ENCODE data around the gene PIGZ.

PIGZ gene

DNA sequence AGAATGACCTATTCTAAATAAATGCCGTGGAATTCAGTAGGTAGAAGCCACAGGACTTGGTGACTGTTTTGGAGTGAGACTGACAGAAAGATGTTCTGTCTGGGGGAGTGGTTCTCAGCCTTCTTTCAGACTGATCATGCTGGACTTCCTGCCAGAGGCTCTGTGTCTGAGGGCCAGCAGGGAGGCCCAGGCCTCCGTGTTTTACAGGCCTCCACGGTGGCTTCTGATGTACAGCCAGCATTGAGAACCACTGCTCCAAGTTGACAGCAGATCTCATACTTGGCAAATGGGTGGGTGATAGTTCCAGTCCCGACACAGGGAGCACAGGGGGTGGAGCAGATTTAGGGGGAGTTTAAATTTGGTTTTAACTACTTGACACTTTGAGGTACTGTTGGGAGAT is 6.7 kb upstream of the PIGZ start:
- no peak for DNase-seq (ENCODE audit: low read depth)
- H3K4me3 ChIP-seq (ENCODE audit: low read depth, low read length) = no peak overlapping the region
- TF ChIP-seq, protein P1, sequence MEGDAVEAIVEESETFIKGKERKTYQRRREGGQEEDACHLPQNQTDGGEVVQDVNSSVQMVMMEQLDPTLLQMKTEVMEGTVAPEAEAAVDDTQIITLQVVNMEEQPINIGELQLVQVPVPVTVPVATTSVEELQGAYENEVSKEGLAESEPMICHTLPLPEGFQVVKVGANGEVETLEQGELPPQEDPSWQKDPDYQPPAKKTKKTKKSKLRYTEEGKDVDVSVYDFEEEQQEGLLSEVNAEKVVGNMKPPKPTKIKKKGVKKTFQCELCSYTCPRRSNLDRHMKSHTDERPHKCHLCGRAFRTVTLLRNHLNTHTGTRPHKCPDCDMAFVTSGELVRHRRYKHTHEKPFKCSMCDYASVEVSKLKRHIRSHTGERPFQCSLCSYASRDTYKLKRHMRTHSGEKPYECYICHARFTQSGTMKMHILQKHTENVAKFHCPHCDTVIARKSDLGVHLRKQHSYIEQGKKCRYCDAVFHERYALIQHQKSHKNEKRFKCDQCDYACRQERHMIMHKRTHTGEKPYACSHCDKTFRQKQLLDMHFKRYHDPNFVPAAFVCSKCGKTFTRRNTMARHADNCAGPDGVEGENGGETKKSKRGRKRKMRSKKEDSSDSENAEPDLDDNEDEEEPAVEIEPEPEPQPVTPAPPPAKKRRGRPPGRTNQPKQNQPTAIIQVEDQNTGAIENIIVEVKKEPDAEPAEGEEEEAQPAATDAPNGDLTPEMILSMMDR (IDR thresholded peaks at IDR 0.05; ENCODE audit: insufficient read depth, low read depth, low read length, missing control alignments) = no peak

DNA sequence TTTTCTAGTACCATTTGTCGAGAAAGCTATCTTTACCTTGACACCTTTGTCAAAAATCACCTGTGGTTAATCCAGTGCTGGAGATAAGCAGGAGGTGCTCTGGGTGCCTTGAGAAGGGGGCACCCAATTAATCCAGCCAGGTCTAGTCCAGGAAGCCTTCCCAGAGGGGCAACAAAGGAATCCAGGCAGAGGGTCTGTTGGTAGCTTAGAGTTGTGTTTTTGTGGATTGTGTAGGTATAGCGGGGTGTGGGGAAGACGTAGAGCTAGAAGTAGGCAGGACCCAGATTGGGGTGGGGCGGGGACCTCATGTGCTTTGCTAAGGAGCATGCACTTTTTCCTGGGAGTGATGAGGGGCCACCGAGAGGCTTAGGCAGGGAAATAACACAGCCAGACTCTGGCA is 6.0 kb upstream of the PIGZ start:
- no peak overlapping the region for H3K4me3 ChIP-seq (ENCODE audit: low read depth, low read length)
- TF ChIP-seq, protein P1 (IDR thresholded peaks at IDR 0.05; ENCODE audit: insufficient read depth, low read depth, low read length, missing control alignments) = no peak
- no peak for DNase-seq (ENCODE audit: low read depth)

DNA sequence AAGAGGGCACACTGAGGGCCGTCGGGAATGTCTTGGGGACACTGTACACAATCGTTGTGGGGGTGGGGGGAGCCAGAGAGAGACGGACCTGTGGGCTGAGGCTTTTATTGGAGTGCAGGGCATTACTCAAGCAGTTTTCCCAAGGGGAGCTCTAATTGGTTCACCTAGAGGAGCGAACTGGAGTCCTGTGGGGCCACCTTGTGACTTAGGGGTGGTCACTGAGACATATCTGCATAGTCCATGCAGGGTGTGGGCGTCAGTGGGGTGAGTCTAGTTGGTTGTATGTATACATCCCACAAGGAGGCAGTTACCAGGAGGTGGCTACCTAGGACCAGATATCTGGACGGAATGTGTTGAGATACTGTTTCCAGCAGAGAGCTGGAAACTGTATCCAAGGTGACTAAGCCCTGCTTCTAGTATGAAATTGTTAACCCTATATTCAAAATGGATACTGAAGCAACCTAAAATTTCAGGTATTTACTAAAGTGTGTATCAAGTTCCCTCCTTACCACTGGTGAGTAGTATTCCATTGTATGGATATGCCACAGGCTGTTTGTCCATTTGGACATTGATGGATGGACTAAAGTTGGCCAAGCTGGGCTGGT is 2.6 kb upstream of the PIGZ start:
- H3K4me3 ChIP-seq (ENCODE audit: low read depth, low read length) = no peak overlapping the region
- DNase-seq (ENCODE audit: low read depth) = no peak
- TF ChIP-seq, protein P1 (IDR thresholded peaks at IDR 0.05; ENCODE audit: insufficient read depth, low read depth, low read length, missing control alignments) = no peak

DNA sequence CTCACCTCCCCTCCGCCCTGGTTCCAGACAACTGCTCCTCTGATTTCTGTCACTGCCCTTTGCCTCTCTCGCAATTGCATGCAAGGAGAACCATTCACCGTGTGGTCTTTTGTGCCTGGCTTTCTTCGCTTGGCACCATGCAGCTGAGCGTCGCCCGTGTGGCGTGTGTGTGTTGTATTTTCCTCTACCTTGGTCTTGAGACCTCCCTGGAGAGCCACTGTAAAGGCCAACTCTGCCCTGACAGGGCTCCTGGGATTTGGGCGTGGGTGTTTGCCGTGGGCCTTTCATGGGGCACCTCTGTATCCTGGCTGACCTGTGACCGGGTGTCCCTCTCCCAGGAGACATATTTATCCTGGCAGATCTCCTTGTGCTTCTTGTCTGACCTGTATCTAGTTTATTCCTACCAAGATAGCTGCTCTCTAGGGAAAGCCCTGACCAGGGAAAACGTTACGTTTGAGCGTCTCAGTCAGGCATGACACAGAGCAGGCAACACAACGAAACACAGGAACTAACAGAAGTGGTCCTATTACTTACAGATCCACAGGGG is 2.0 kb upstream of the PIGZ start:
- H3K4me3 ChIP-seq (ENCODE audit: low read depth, low read length) = no peak overlapping the region
- DNase-seq (ENCODE audit: low read depth) = no peak
- TF ChIP-seq, protein P1 (IDR thresholded peaks at IDR 0.05; ENCODE audit: insufficient read depth, low read depth, low read length, missing control alignments) = no peak

DNA sequence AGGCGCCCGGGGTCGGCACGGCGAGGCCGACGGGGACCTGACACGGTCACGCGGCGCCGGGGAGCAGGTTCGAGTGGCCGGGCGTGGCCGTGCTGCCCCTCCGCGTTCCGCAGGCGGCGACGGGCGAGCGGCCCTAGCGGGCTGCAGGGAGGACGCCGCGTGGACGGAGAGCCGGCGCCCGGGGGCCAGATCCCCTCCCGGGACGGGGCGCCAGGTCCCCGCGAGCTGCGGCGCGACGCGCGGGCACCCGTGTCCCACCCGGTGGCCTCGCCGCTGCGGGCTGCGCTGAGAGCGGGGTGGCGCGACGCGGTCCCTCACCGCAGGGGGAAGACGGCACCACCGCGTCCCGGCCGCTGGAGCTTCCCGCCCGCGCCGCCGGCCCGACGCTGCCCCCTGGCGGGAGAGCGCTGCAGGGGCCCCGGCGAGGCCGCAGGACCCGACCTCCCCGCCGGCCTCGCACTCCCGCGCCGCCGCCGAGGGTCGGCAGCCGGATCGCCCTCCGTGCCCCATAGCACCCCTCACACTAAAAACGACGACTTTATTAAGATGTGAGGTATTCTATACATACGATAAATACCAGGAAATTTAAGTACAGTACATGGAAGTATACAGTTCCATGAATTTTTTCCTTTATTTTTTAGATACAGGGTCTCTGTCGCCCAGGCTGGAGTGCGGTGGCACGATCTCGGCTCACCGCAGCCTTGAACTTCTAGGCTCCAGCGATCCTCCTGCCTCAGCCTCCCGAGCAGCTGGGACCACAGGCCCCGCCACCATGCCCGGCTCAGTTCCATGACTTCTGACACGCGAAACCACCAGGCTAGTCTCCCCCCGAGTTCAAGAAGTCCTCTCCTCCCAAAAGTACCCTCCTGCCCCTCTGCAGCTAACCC is 1.3 kb upstream of the PIGZ start:
- peak; percentile 80 for DNase-seq (ENCODE audit: low read depth)
- TF ChIP-seq, protein P1 (IDR thresholded peaks at IDR 0.05; ENCODE audit: insufficient read depth, low read depth, low read length, missing control alignments) = peak; percentile 82
- peak overlapping the region; percentile 81 for H3K4me3 ChIP-seq (ENCODE audit: low read depth, low read length)

DNA sequence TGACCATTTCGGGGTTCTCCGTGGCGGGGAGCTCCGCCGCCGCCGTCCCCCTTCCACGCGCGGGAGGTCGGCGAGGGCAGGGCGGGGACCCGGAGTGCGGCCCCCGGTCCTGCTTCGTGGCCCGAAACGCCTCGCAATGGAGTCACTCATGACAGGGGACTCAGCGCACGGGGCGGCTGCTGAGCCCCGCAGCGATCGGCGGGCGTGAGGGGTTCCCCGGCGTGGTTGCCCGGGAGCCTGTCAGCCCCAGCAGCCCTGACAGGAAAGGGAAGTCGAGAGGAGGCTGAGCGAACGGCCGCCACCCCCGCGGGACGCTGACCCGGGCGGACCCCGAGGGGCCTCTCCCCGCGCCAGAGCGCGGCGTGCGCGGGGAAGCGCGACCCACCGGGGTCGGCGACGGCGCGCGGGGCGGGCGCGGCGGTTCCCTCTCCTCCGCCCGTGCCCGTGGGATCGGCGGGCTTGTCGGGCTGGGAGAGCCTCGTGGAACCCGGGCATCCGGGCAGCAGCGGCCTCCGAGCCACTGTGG is 564 bp upstream of the PIGZ start:
- TF ChIP-seq, protein P1 (IDR thresholded peaks at IDR 0.05; ENCODE audit: insufficient read depth, low read depth, low read length, missing control alignments) = no peak
- peak; percentile 79 for DNase-seq (ENCODE audit: low read depth)
- peak overlapping the region; percentile 81 for H3K4me3 ChIP-seq (ENCODE audit: low read depth, low read length)
